CD4-positive, alpha-beta memory T cell (primary cell): ENCODE results near the gene PGBD5. TPM values are rescaled to one million over a fixed set of nuclear protein-coding genes. Genes with fewer than 3 reads are reported as not detected.
"Not testable (repeated sequence)": the region's sequence is repeated elsewhere in the genome, so short reads cannot be mapped to it uniquely, and the experiment has no call there.

ENCODE experiments used
- CTCF ChIA-PET: fragments of 350-600 bp; sonication (Branson Sonifier 250); formaldehyde crosslinking; loops from one replicate; lab custom pipeline; 2021; ENCODE audit warnings: inconsistent platforms; ENCODE audit not compliant: partially characterized antibody; lab: Charles Lee
- POLR2A ChIA-PET: fragments of 350-600 bp; sonication (Branson Sonifier 250); formaldehyde crosslinking; loops from one replicate; lab custom pipeline; 2021; ENCODE audit not compliant: partially characterized antibody; lab: Charles Lee
- DNase-seq, 5 donors: peaks; one replicate each; pipeline versions ENCODE4 v3.0.0 to v3.0.0-alpha.2; 2020 to 2022; ENCODE audit warnings: mixed read lengths in 1 of 5
- H3K27ac ChIP-seq: one replicate; pipeline ENCODE4 v1.7.0; 2013; ENCODE audit warnings: low read depth, low read length
- H3K27me3 ChIP-seq: 2 replicates; pipeline ENCODE4 v1.7.0; 2013; ENCODE audit warnings: mild to moderate bottlenecking, low read length, moderate library complexity; ENCODE audit not compliant: insufficient read depth
- H3K36me3 ChIP-seq: 2 replicates; pipeline ENCODE4 v1.7.0; 2013; ENCODE audit warnings: mild to moderate bottlenecking, low read length, moderate library complexity; ENCODE audit not compliant: insufficient read depth
- H3K4me1 ChIP-seq: 2 replicates; pipeline ENCODE4 v1.7.0; 2013; ENCODE audit warnings: mild to moderate bottlenecking, low read length, moderate library complexity; ENCODE audit not compliant: insufficient read depth
- H3K4me3 ChIP-seq, 2 donors: one replicate each; pipeline ENCODE4 v1.7.0; 2013; ENCODE audit warnings: low read length in 2 of 2, mild to moderate bottlenecking in 1 of 2
- H3K9me3 ChIP-seq, 2 donors: one replicate each; pipeline ENCODE4 v1.7.0; 2013; ENCODE audit warnings: low read length in 2 of 2, control low read depth in 1 of 2; ENCODE audit not compliant: control insufficient read depth in 1 of 2
- H3K27ac Mint-ChIP-seq, 7 donors: one replicate each; pipeline ENCODE4 v1.8.0; 2020 to 2021; ENCODE audit warnings: mixed read lengths in 7 of 7, mild to moderate bottlenecking in 6 of 7, inconsistent platforms in 3 of 7, moderate library complexity in 3 of 7
- H3K27me3 Mint-ChIP-seq, 2 donors: one replicate each; pipeline ENCODE4 v1.8.0; 2020 to 2021; ENCODE audit warnings: mixed read lengths in 2 of 2
- H3K36me3 Mint-ChIP-seq, 2 donors: one replicate each; pipeline ENCODE4 v1.8.0; 2020 to 2021; ENCODE audit warnings: mixed read lengths in 2 of 2, inconsistent platforms in 1 of 2, mild to moderate bottlenecking in 1 of 2
- H3K4me1 Mint-ChIP-seq, 4 donors: one replicate each; pipeline ENCODE4 v1.8.0; 2020 to 2021; ENCODE audit warnings: mixed read lengths in 4 of 4, mild to moderate bottlenecking in 1 of 4
- H3K4me3 Mint-ChIP-seq, 8 donors: one replicate each; pipeline ENCODE4 v1.8.0; 2020 to 2021; ENCODE audit warnings: mixed read lengths in 8 of 8, mild to moderate bottlenecking in 7 of 8, moderate library complexity in 6 of 8, inconsistent platforms in 3 of 8
- H3K9me3 Mint-ChIP-seq, 8 donors: one replicate each; pipeline ENCODE4 v1.8.0; 2020 to 2021; ENCODE audit warnings: mixed read lengths in 8 of 8, mild to moderate bottlenecking in 5 of 8, inconsistent platforms in 3 of 8, moderate library complexity in 1 of 8
- intact Hi-C: fragments of 100-400 bp; cut with micrococcal nuclease; formaldehyde crosslinking; loops from one replicate; pipeline ENCODE4 v1.15.1; 2023
- polyA plus RNA-seq, 2 donors: library from polyadenylated mRNA; unstranded; fragments of 300-500 nt; fragmentation: Illumina TruSeq; gene quantifications; one replicate each; pipeline ENCODE4 v1.2.3, GENCODE V29; 2021
- total RNA-seq, 2 experiments: library from RNA; stranded (reverse); gene quantifications; one replicate each; pipeline ENCODE4 v1.2.3, GENCODE V29; 2021

PGBD5 gene
- total and polyA plus RNA-seq, 4 experiments from 2014 or later: not detected

GRCh38 chr1:230407351-230407750 lies 18.8 kb downstream of the PGBD5 start:
- DNase-seq: no peak
- H3K27me3 ChIP-seq: no peaks in the 10 kb centered on the region
- H3K27ac ChIP-seq: no peak overlapping the region
- H3K36me3 ChIP-seq: no peaks in the 10 kb centered on the region
- CTCF ChIA-PET: no interaction called here
- Mint-ChIP-seq H3K9me3 (peaks cover 0 to 21% (median 0%) of the 10 kb centered on the region in 8 donors), H3K4me1 (no peaks in the 10 kb centered on the region), H3K36me3 (no peaks in the 10 kb centered on the region), H3K4me3 (no peak overlapping the region), H3K27ac (no peak overlapping the region), H3K27me3 (peaks cover 11 to 18% of the 10 kb centered on the region in 2 donors)
- H3K4me3 ChIP-seq: no peak overlapping the region
- no peaks in the 10 kb centered on the region for H3K9me3 ChIP-seq
- intact Hi-C loops: no loop called here
- POLR2A ChIA-PET: no interaction called here
- H3K4me1 ChIP-seq: no peaks in the 10 kb centered on the region

- H3K4me3 ChIP-seq, intact Hi-C loops, CTCF ChIA-PET, H3K36me3 ChIP-seq, H3K4me1 ChIP-seq, H3K36me3 Mint-ChIP-seq, DNase-seq, H3K27ac Mint-ChIP-seq, H3K4me3 Mint-ChIP-seq, POLR2A ChIA-PET, H3K9me3 ChIP-seq, H3K4me1 Mint-ChIP-seq, H3K27me3 ChIP-seq, H3K27ac ChIP-seq: not testable (repeated sequence)
- H3K27me3 Mint-ChIP-seq: peaks cover 11 to 14% of the 10 kb centered on the region in 2 donors
- H3K9me3 Mint-ChIP-seq: peaks cover 0 to 16% (median 0%) of the 10 kb centered on the region in 8 donors
Measured at GRCh38 chr1:230406727-230407126, 19.4 kb downstream of the PGBD5 start.

GRCh38 chr1:230403442-230403841 lies 22.7 kb downstream of the PGBD5 start:
- no peak overlapping the region for H3K4me3 Mint-ChIP-seq
- no peak for DNase-seq
- Histone ChIP-seq H3K4me1 (no peaks in the 10 kb centered on the region), H3K27ac (no peak overlapping the region), H3K27me3 (no peaks in the 10 kb centered on the region), H3K4me3 (no peak overlapping the region), H3K36me3 (no peaks in the 10 kb centered on the region), H3K9me3 (no peaks in the 10 kb centered on the region)
- H3K36me3 Mint-ChIP-seq: no peaks in the 10 kb centered on the region
- POLR2A ChIA-PET: no interaction called here
- no peaks in the 10 kb centered on the region for H3K4me1 Mint-ChIP-seq
- H3K9me3 Mint-ChIP-seq: peaks cover 0 to 3% (median 0%) of the 10 kb centered on the region in 8 donors
- intact Hi-C loops: no loop called here
- CTCF ChIA-PET: no interaction called here
- peaks cover 16 to 18% of the 10 kb centered on the region in 2 donors for H3K27me3 Mint-ChIP-seq
- no peak overlapping the region for H3K27ac Mint-ChIP-seq

DNA sequence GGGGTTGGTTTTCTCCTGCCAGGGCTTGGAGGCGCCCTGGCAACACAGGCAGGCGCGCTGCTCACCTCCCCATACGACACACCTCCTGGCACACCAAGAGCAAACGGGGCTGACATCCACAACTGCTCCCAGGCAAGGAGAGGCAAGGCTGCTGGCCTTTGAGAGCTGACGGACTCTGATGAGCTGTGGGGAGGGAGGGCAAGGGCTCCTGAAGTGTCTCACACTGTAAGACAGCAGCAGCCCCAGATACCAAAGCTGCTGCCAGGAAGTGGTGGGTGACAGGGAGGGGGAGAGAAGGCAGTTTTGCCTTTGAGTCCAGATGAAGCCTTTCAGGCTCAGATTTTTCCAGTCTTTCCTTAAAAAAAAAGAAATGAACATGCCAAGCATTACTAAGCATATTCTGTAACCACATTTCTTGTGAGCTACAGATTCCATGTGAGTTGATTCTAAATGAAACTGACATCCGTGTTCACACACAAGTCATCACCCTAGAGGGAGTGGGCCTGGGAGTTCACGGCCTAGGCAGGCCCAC lies 24.3 kb downstream of the PGBD5 start:
- H3K4me1 ChIP-seq: no peaks in the 10 kb centered on the region
- POLR2A ChIA-PET: no interaction called here
- Mint-ChIP-seq H3K9me3 (peaks cover 0 to 3% (median 0%) of the 10 kb centered on the region in 8 donors), H3K27me3 (peaks cover 16 to 19% of the 10 kb centered on the region in 2 donors), H3K4me3 (no peak overlapping the region), H3K36me3 (no peaks in the 10 kb centered on the region), H3K4me1 (no peaks in the 10 kb centered on the region), H3K27ac (no peak overlapping the region)
- no peak for DNase-seq
- H3K27me3 ChIP-seq: no peaks in the 10 kb centered on the region
- intact Hi-C loops: no loop called here
- no peak overlapping the region for H3K27ac ChIP-seq
- CTCF ChIA-PET: no interaction called here
- no peaks in the 10 kb centered on the region for H3K9me3 ChIP-seq
- no peak overlapping the region for H3K4me3 ChIP-seq
- no peaks in the 10 kb centered on the region for H3K36me3 ChIP-seq

DNA sequence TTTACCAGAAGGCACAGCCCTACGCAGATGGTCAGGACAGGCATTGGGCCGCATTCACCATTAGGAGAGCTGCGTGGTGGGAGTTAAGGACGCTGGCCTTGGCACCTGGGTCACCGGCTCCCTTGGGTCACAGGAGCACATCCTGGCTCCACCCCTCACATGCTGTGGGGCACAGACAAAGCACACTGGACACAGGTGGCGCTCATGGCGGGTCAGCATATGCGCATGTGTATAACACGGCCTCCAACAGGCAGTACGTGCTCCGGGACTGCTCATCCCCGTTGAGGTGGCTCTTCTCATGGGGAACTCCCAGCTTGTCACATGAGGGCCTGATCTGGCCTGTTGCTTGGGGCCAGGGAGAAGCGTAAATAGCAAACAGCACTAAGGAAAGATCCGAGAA lies 25.0 kb downstream of the PGBD5 start:
- CTCF ChIA-PET: no interaction called here
- POLR2A ChIA-PET: no interaction called here
- Mint-ChIP-seq H3K9me3 (peaks cover 0 to 3% (median 0%) of the 10 kb centered on the region in 8 donors), H3K4me3 (no peak overlapping the region), H3K27me3 (peaks cover 16 to 19% of the 10 kb centered on the region in 2 donors), H3K36me3 (no peaks in the 10 kb centered on the region), H3K27ac (no peak overlapping the region), H3K4me1 (no peaks in the 10 kb centered on the region)
- Histone ChIP-seq H3K4me1 (no peaks in the 10 kb centered on the region), H3K27ac (no peak overlapping the region), H3K9me3 (no peaks in the 10 kb centered on the region), H3K27me3 (no peaks in the 10 kb centered on the region), H3K36me3 (no peaks in the 10 kb centered on the region), H3K4me3 (no peak overlapping the region)
- intact Hi-C loops: no loop called here
- DNase-seq: no peak

DNA sequence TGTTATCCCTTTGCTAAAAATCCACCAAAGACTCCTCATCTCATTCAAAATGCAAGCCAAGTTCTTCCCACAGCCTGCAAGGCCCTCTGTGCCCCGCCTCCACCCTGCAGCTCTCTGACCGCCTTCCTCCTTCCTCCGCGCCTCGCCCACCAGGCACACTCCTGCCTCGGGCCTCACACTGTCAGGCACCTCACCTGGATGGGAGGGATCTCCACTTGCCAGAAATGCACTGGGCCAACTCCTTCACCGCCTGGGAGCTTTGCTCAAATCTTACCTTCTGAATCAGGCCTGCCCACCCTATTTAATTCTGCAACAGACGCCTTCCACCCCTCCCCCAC lies 26.2 kb downstream of the PGBD5 start:
- ChIA-PET POLR2A (no interaction called here), CTCF (no interaction called here)
- Mint-ChIP-seq H3K36me3 (no peaks in the 10 kb centered on the region), H3K4me1 (no peaks in the 10 kb centered on the region), H3K9me3 (peaks cover 0 to 3% (median 0%) of the 10 kb centered on the region in 8 donors), H3K4me3 (no peak overlapping the region), H3K27ac (no peak overlapping the region), H3K27me3 (peaks cover 13 to 19% of the 10 kb centered on the region in 2 donors)
- Histone ChIP-seq H3K9me3 (no peaks in the 10 kb centered on the region), H3K4me3 (no peak overlapping the region), H3K27me3 (no peaks in the 10 kb centered on the region), H3K27ac (no peak overlapping the region), H3K4me1 (no peaks in the 10 kb centered on the region), H3K36me3 (no peaks in the 10 kb centered on the region)
- intact Hi-C loops: no loop called here
- no peak for DNase-seq

DNA sequence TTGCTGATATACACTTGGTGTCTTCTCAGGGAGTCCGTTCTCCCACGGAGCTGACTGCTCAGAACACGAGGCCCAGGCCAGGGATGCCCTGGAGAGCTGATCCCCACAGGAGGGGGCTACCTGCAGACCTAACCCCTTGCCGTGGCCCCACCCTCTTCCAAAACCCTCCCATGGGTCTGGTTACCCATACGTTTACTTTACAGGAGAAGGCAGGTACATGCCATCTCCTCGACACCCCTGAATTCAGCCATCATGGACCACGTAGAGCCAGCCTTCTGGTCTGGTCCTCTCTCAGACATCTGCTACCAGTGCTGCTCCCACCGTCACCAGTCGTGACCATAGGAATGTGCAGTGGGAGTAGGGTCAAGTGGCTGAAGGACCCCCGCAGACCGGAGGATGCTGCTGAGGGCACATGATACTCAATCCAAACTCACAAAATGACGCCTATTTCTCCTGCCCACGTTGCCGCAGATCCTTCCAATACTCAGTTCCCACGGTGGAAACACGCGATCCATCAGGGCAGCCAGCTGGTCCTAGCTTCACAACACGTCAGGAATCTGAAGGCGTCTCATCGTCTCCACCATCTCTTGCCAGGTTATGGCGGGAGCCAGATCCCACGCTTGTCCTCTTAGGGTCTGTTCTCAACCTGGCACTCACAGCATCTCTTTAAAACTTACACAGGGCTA lies 26.7 kb downstream of the PGBD5 start:
- Mint-ChIP-seq H3K27ac (no peak overlapping the region), H3K36me3 (no peaks in the 10 kb centered on the region), H3K4me3 (no peak overlapping the region), H3K9me3 (peaks cover 0 to 3% (median 0%) of the 10 kb centered on the region in 8 donors), H3K27me3 (peaks cover 13 to 19% of the 10 kb centered on the region in 2 donors), H3K4me1 (no peaks in the 10 kb centered on the region)
- intact Hi-C loops: no loop called here
- Histone ChIP-seq H3K27me3 (no peaks in the 10 kb centered on the region), H3K9me3 (no peaks in the 10 kb centered on the region), H3K4me1 (no peaks in the 10 kb centered on the region), H3K36me3 (no peaks in the 10 kb centered on the region), H3K4me3 (no peak overlapping the region), H3K27ac (no peak overlapping the region)
- DNase-seq: no peak
- CTCF ChIA-PET: no interaction called here
- POLR2A ChIA-PET: no interaction called here
